ENCODE data around the gene DNAJC6. TPM values are rescaled to one million over a fixed set of nuclear protein-coding genes. Genes with fewer than 3 reads are reported as not detected.
"Not testable (repeated sequence)": the region's sequence is repeated elsewhere in the genome, so short reads cannot be mapped to it uniquely, and the experiment has no call there.

The DNAJC6 gene
- total RNA-seq, 1 donor from 2014 or later = 16.7 TPM

- Mint-ChIP-seq H3K4me3 (ENCODE audit: unreplicated experiment) (no peak overlapping the region), H3K9me3 (ENCODE audit: low read depth) (no peaks in the 10 kb centered on the region), H3K27ac (ENCODE audit: unreplicated experiment) (no peak overlapping the region), H3K4me1 (ENCODE audit: low read depth) (peaks cover 13% of the 10 kb centered on the region), H3K27me3 (ENCODE audit: low read depth) (no peaks in the 10 kb centered on the region), H3K36me3 (ENCODE audit: low read depth) (peaks cover 11% of the 10 kb centered on the region)
- no peak for DNase-seq (ENCODE audit: low spot score)
- no peak for TF ChIP-seq CTCF (IDR thresholded peaks at IDR 0.05)
Observed at GRCh38 chr1:65377496-65378246, 68.3 kb downstream of the DNAJC6 start.

GRCh38 chr1:65378247-65378946 lies 69.1 kb downstream of the DNAJC6 start:
- no peak for TF ChIP-seq CTCF (IDR thresholded peaks at IDR 0.05)
- Mint-ChIP-seq H3K36me3 (ENCODE audit: low read depth) (peaks cover 14% of the 10 kb centered on the region), H3K27ac (ENCODE audit: unreplicated experiment) (no peak overlapping the region), H3K27me3 (ENCODE audit: low read depth) (no peaks in the 10 kb centered on the region), H3K4me3 (ENCODE audit: unreplicated experiment) (no peak overlapping the region), H3K9me3 (ENCODE audit: low read depth) (no peaks in the 10 kb centered on the region), H3K4me1 (ENCODE audit: low read depth) (peaks cover 6% of the 10 kb centered on the region)
- DNase-seq (ENCODE audit: low spot score) = no peak

- not testable (repeated sequence) for H3K27me3 Mint-ChIP-seq (ENCODE audit: low read depth); H3K27ac Mint-ChIP-seq (ENCODE audit: unreplicated experiment); H3K9me3 Mint-ChIP-seq (ENCODE audit: low read depth); H3K4me1 Mint-ChIP-seq (ENCODE audit: low read depth); DNase-seq (ENCODE audit: low spot score); H3K4me3 Mint-ChIP-seq (ENCODE audit: unreplicated experiment)
- peaks cover 25% of the 10 kb centered on the region for H3K36me3 Mint-ChIP-seq (ENCODE audit: low read depth)
Observed at GRCh38 chr1:65384426-65384825, 75.1 kb downstream of the DNAJC6 start.

- no peak for TF ChIP-seq CTCF (IDR thresholded peaks at IDR 0.05)
- H3K36me3 Mint-ChIP-seq (ENCODE audit: low read depth) = peaks cover 29% of the 10 kb centered on the region
- H3K4me1 Mint-ChIP-seq (ENCODE audit: low read depth) = peaks cover 3% of the 10 kb centered on the region
- H3K9me3 Mint-ChIP-seq (ENCODE audit: low read depth) = no peaks in the 10 kb centered on the region
- DNase-seq (ENCODE audit: low spot score) = no peak
- H3K4me3 Mint-ChIP-seq (ENCODE audit: unreplicated experiment) = no peak overlapping the region
- H3K27ac Mint-ChIP-seq (ENCODE audit: unreplicated experiment) = no peak overlapping the region
- no peaks in the 10 kb centered on the region for H3K27me3 Mint-ChIP-seq (ENCODE audit: low read depth)
Observed at GRCh38 chr1:65386439-65386838, 77.1 kb downstream of the DNAJC6 start.

- H3K4me3 Mint-ChIP-seq (ENCODE audit: unreplicated experiment) = no peak overlapping the region
- peaks cover 7% of the 10 kb centered on the region for H3K4me1 Mint-ChIP-seq (ENCODE audit: low read depth)
- H3K27ac Mint-ChIP-seq (ENCODE audit: unreplicated experiment) = no peak overlapping the region
- no peaks in the 10 kb centered on the region for H3K27me3 Mint-ChIP-seq (ENCODE audit: low read depth)
- H3K36me3 Mint-ChIP-seq (ENCODE audit: low read depth) = peaks cover 25% of the 10 kb centered on the region
- TF ChIP-seq CTCF (IDR thresholded peaks at IDR 0.05) = no peak
- DNase-seq (ENCODE audit: low spot score) = no peak
- no peaks in the 10 kb centered on the region for H3K9me3 Mint-ChIP-seq (ENCODE audit: low read depth)
Observed at GRCh38 chr1:65387821-65388220, 78.5 kb downstream of the DNAJC6 start.
